H1 (cell line): ENCODE data around the gene MAS1. TPM values are rescaled to one million over a fixed set of nuclear protein-coding genes. Genes with fewer than 3 reads are reported as not detected.

Source experiments
- CTCF ChIA-PET: fragments of 300-600 bp; sonication (Branson Sonifier 250); formaldehyde crosslinking; loops from one replicate; lab custom pipeline; 2021; ENCODE audit not compliant: partially characterized antibody; lab: Charles Lee
- POLR2A ChIA-PET: fragments of 300-600 bp; sonication (Branson Sonifier 250); formaldehyde crosslinking; loops from one replicate; lab custom pipeline; 2021; ENCODE audit warnings: inconsistent platforms; ENCODE audit not compliant: partially characterized antibody; lab: Charles Lee
- DNase-seq, 2 experiments: peaks; one replicate each; pipeline versions ENCODE4 v3.0.0 to v3.0.0-alpha.2; 2010 to 2022; ENCODE audit warnings: low spot score in 2 of 2, low read depth in 1 of 2, mixed read lengths in 1 of 2
- FAIRE-seq: peaks from 2 replicates; lab custom pipeline; 2011; peaks lifted over from hg19 to GRCh38; lab: Jason Lieb, UNC
- H2AFZ ChIP-seq: 2 replicates; pipeline ENCODE4 v1.8.1; 2012; ENCODE audit warnings: low read length, inconsistent platforms
- H2AK5ac ChIP-seq: 2 replicates; pipeline ENCODE4 v1.6.1; 2013; ENCODE audit warnings: low read depth, low read length
- H2BK120ac ChIP-seq: replicated peaks from 2 replicates; pipeline ENCODE3; 2013; ENCODE audit warnings: low read depth, low read length, inconsistent platforms
- H2BK12ac ChIP-seq: 2 replicates; pipeline ENCODE4 v1.6.1; 2013; ENCODE audit warnings: low read depth, low read length
- H2BK15ac ChIP-seq: 2 replicates; pipeline ENCODE4 v1.6.1; 2013; ENCODE audit warnings: low read length
- H2BK20ac ChIP-seq: 2 replicates; pipeline ENCODE4 v1.6.1; 2013; ENCODE audit warnings: low read length
- H2BK5ac ChIP-seq: 2 replicates; pipeline ENCODE4 v1.6.1; 2013; ENCODE audit warnings: low read depth, low read length
- H3K14ac ChIP-seq: 2 replicates; pipeline ENCODE4 v1.6.1; 2013; ENCODE audit warnings: inconsistent platforms; ENCODE audit not compliant: insufficient read length
- H3K18ac ChIP-seq: 2 replicates; pipeline ENCODE4 v1.6.1; 2013; ENCODE audit warnings: low read length; ENCODE audit errors: extremely low read depth
- H3K23ac ChIP-seq: 2 replicates; pipeline ENCODE4 v1.6.1; 2013; ENCODE audit warnings: inconsistent platforms; ENCODE audit not compliant: insufficient read length
- H3K23me2 ChIP-seq: 2 replicates; pipeline ENCODE4 v1.6.1; 2013; ENCODE audit warnings: low read depth, low read length
- H3K27ac ChIP-seq: 2 replicates; pipeline ENCODE4 v1.6.1; 2011; ENCODE audit warnings: low read depth, low read length, inconsistent platforms
- H3K27me3 ChIP-seq, 4 experiments: replicated peaks in 1 of 4; 1 replicate in 1 of 4; 2 replicates in 3 of 4; pipeline versions ENCODE4 v1.6.1 to v1.8.1; 2011 to 2013; ENCODE audit warnings: low read length in 3 of 4, mild to moderate bottlenecking in 3 of 4, inconsistent platforms in 2 of 4, mixed read lengths in 2 of 4, moderate library complexity in 1 of 4; ENCODE audit not compliant: control insufficient read depth in 3 of 4, insufficient read depth in 3 of 4; ENCODE audit errors: extremely low read depth in 1 of 4
- H3K36me3 ChIP-seq, 4 experiments: 2 replicates each; pipeline versions ENCODE4 v1.6.1 to v1.8.1; 2011 to 2013; ENCODE audit warnings: mild to moderate bottlenecking in 4 of 4, low read length in 3 of 4, moderate library complexity in 2 of 4, control low read depth in 1 of 4, inconsistent platforms in 1 of 4; ENCODE audit not compliant: insufficient read depth in 4 of 4, control insufficient read depth in 2 of 4
- H3K4ac ChIP-seq: replicated peaks from 2 replicates; pipeline ENCODE3; 2013; ENCODE audit warnings: low read length, low read depth, mixed read lengths, inconsistent platforms; ENCODE audit not compliant: insufficient read length
- H3K4me1 ChIP-seq, 4 experiments: replicated peaks in 1 of 4; 1 replicate in 1 of 4; 2 replicates in 3 of 4; pipeline versions ENCODE4 v1.6.1 to v1.8.1; 2011 to 2013; ENCODE audit warnings: low read length in 3 of 4, inconsistent platforms in 2 of 4, mixed read lengths in 1 of 4; ENCODE audit not compliant: insufficient read depth in 4 of 4, control insufficient read depth in 3 of 4
- H3K4me2 ChIP-seq, 2 experiments: 2 replicates each; pipeline versions ENCODE4 v1.6.1 to v1.8.1; 2011 to 2013; ENCODE audit warnings: low read depth in 2 of 2, low read length in 2 of 2, control low read depth in 1 of 2, inconsistent platforms in 1 of 2, mild to moderate bottlenecking in 1 of 2; ENCODE audit not compliant: insufficient read depth in 1 of 2
- H3K4me3 ChIP-seq, 4 experiments: fragments of 200-600, 300-600 bp in 1 of 4; sonication (generic), shearing (Covaris generic), sonication (Bioruptor Twin) in 1 of 4; 2 replicates each; pipeline versions ENCODE4 v1.5.1 to v1.8.1; 2011 to 2016; ENCODE audit warnings: low read length in 4 of 4, low read depth in 3 of 4, control low read depth in 2 of 4, inconsistent platforms in 2 of 4, mild to moderate bottlenecking in 2 of 4, mixed read lengths in 1 of 4, moderate library complexity in 1 of 4; ENCODE audit not compliant: insufficient read depth in 2 of 4; ENCODE audit errors: extremely low read depth in 1 of 4
- H3K56ac ChIP-seq: replicated peaks from 2 replicates; pipeline ENCODE3; 2013; ENCODE audit warnings: low read depth, mild to moderate bottlenecking, mixed read lengths, low read length, inconsistent platforms; ENCODE audit not compliant: insufficient read length
- H3K79me1 ChIP-seq: 2 replicates; pipeline ENCODE4 v1.6.1; 2013; ENCODE audit warnings: low read depth, low read length, control low read depth
- H3K79me2 ChIP-seq, 2 experiments: 2 replicates each; pipeline versions ENCODE4 v1.6.1 to v1.8.1; 2012 to 2013; ENCODE audit warnings: low read length in 2 of 2, mild to moderate bottlenecking in 2 of 2, inconsistent platforms in 1 of 2; ENCODE audit not compliant: insufficient read depth in 2 of 2, control insufficient read depth in 1 of 2
- H3K9ac ChIP-seq, 4 experiments: replicated peaks in 1 of 4; 1 replicate in 1 of 4; 2 replicates in 3 of 4; pipeline versions ENCODE4 v1.6.1 to v1.8.1; 2011 to 2013; ENCODE audit warnings: low read depth in 3 of 4, low read length in 3 of 4, control low read depth in 2 of 4, mild to moderate bottlenecking in 2 of 4, moderate library complexity in 2 of 4, inconsistent platforms in 1 of 4; ENCODE audit errors: extremely low read depth in 1 of 4
- H3K9me3 ChIP-seq, 2 experiments: 2 replicates each; pipeline versions ENCODE4 v1.6.1 to v1.8.1; 2012 to 2013; ENCODE audit warnings: mild to moderate bottlenecking in 2 of 2, moderate library complexity in 2 of 2, control low read depth in 1 of 2, inconsistent platforms in 1 of 2, low read depth in 1 of 2, low read length in 1 of 2, mixed read lengths in 1 of 2; ENCODE audit not compliant: insufficient read depth in 2 of 2
- H4K20me1 ChIP-seq, 2 experiments: replicated peaks in 1 of 2; 2 replicates each; pipeline versions ENCODE3 to v1.8.1; 2011 to 2013; ENCODE audit warnings: inconsistent platforms in 2 of 2, low read length in 2 of 2, mild to moderate bottlenecking in 1 of 2; ENCODE audit not compliant: insufficient read depth in 2 of 2, control insufficient read depth in 1 of 2
- H4K5ac ChIP-seq: 2 replicates; pipeline ENCODE4 v1.6.1; 2013; ENCODE audit warnings: low read length, low read depth, mixed read lengths, inconsistent platforms; ENCODE audit not compliant: insufficient read length
- H4K8ac ChIP-seq: 2 replicates; pipeline ENCODE4 v1.8.0; 2013; ENCODE audit warnings: mild to moderate bottlenecking, moderate library complexity, low read length, inconsistent platforms; ENCODE audit not compliant: insufficient read depth; ENCODE audit errors: extremely low read depth
- H4K91ac ChIP-seq: replicated peaks from 2 replicates; pipeline ENCODE3; 2013; ENCODE audit warnings: low read length, mixed read lengths, inconsistent platforms; ENCODE audit not compliant: insufficient read length
- BACH1 ChIP-seq: IDR thresholded peaks from 2 replicates; pipeline ENCODE4 v1.6.1; 2012; ENCODE audit warnings: low read length, improper control_type of control experiment
- BCL11A ChIP-seq, 2 experiments: IDR thresholded peaks; one replicate each; pipeline ENCODE4 v1.6.1; 2011; ENCODE audit warnings: low read depth in 2 of 2, low read length in 2 of 2, mild to moderate bottlenecking in 2 of 2
- EGR1 ChIP-seq: IDR thresholded peaks from 2 replicates; pipeline ENCODE4 v1.6.1; 2011; ENCODE audit warnings: low read depth, low read length, borderline replicate concordance
- HDAC2 ChIP-seq, 2 experiments: fragments of 300-600 bp in 1 of 2; sonication (generic) in 1 of 2; IDR thresholded peaks; 2 replicates each; pipeline ENCODE4 v1.6.1; 2011 to 2012; ENCODE audit warnings: low read depth in 2 of 2, low read length in 2 of 2, mild to moderate bottlenecking in 2 of 2, moderate library complexity in 2 of 2, borderline replicate concordance in 1 of 2, inconsistent platforms in 1 of 2
- RAD21 ChIP-seq, 2 experiments: IDR thresholded peaks in 1 of 2; conservative IDR thresholded peaks in 1 of 2; 2 replicates each; pipeline ENCODE4 v1.6.1; 2011; ENCODE audit warnings: low read depth in 2 of 2, low read length in 2 of 2, improper control_type of control experiment in 1 of 2, inconsistent platforms in 1 of 2, mild to moderate bottlenecking in 1 of 2, moderate library complexity in 1 of 2
- SRF ChIP-seq: IDR thresholded peaks from 2 replicates; pipeline ENCODE4 v1.6.1; 2011; ENCODE audit warnings: mild to moderate bottlenecking, low read depth, low read length, moderate library complexity
- TAF1 ChIP-seq: IDR thresholded peaks from 2 replicates; pipeline ENCODE4 v1.6.1; 2011; ENCODE audit warnings: mild to moderate bottlenecking, low read depth, low read length
- WGBS, 2 experiments: shearing (Covaris generic) in 1 of 2; methylation state at CpG; one replicate each; pipeline versions ENCODE4 v1.1.6 to v1.1.7; 2013 to 2015; ENCODE audit warnings: low lambda C conversion rate in 2 of 2, mixed read lengths in 2 of 2, inconsistent platforms in 1 of 2, low coverage in 1 of 2, missing lambda C conversion rate in 1 of 2; ENCODE audit not compliant: insufficient replicate concordance in 2 of 2, insufficient coverage in 1 of 2, insufficient read length in 1 of 2; ENCODE audit errors: extremely low coverage in 1 of 2, missing lambda C conversion rate in 1 of 2; 5-methylcytosine and 5-hydroxymethylcytosine counted together
- polyA plus RNA-seq, 7 experiments: library from polyadenylated mRNA; depleted of rRNA in 3 of 7; stranded (reverse) in 5 of 7; unstranded in 2 of 7; fragments of >200 nt in 5 of 7; fragments of 200-250 nt in 2 of 7; gene quantifications; 1 replicate in 5 of 7; 2 replicates in 1 of 7; 4 replicates in 1 of 7; pipeline versions ENCODE4 v1.2.1 to v1.2.3, GENCODE V29; 2011 to 2013; ENCODE audit warnings: missing spikeins in 2 of 7, mixed read lengths in 2 of 7
- total RNA-seq: library from RNA; stranded (reverse); fragmentation: NEBNext Ultra II Directional; extraction: Animal tissue kit (Norgen Biotek cat#: 25700); gene quantifications from 2 replicates; pipeline ENCODE4 v1.2.1, GENCODE V29; 2021
- TF ChIP-seq, protein P1 (sequence below): IDR thresholded peaks from 2 replicates; pipeline ENCODE4 v1.6.1; 2012; ENCODE audit warnings: inconsistent platforms
- TF ChIP-seq, protein P2 (sequence below), 3 experiments: IDR thresholded peaks; 1 replicate in 2 of 3; 2 replicates in 1 of 3; pipeline versions ENCODE4 v1.5.1 to v1.6.1; 2011; ENCODE audit warnings: low read length in 3 of 3, mild to moderate bottlenecking in 3 of 3, inconsistent platforms in 2 of 3, low read depth in 1 of 3, moderate library complexity in 1 of 3; ENCODE audit not compliant: insufficient read depth in 1 of 3; ENCODE audit errors: control extremely low read depth in 1 of 3
- TF ChIP-seq, protein P3 (sequence below): IDR thresholded peaks from 2 replicates; pipeline ENCODE4 v1.6.1; 2011; ENCODE audit warnings: low read length, improper control_type of control experiment

The MAS1 gene
- total and polyA plus RNA-seq, 2 of the 8 experiments (the other 6 are each of a cell fraction or from before 2014, with no cell fraction given): 0.02 TPM; not detected in 1

DNA sequence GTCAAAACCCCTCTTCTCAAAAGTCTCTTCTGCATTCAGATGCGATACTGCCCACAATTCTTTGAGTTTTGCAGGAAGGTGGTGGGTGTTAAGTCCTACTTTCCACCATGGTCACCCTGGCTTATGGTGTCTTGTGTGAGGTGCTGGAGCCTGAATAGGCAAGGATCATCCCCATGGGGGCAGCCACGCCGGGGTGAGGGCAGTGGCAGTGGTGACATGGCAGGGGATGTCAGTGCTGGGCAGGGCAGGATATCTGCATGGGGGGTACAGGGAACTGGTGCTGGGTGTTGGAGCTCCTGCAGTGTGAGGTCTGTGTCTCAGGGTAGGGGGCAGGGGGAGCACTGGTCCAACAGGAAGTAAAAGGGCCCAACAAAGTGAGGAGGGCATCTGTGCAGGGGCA, 2.3 kb downstream of the MAS1 start:
- Histone ChIP-seq H3K18ac (no peak overlapping the region), H3K27me3 (no peaks in the 10 kb centered on the region), H2BK20ac (no peak overlapping the region), H3K9me3 (no peaks in the 10 kb centered on the region), H2AFZ (no peak overlapping the region), H3K9ac (no peak overlapping the region), H2BK15ac (no peak overlapping the region), H3K4me2 (no peak overlapping the region), H4K8ac (no peak overlapping the region), H3K14ac (no peak overlapping the region), H2BK120ac (no peak overlapping the region), H3K4me1 (no peaks in the 10 kb centered on the region), H4K91ac (no peak overlapping the region), H3K23me2 (no peaks in the 10 kb centered on the region), H3K4me3 (no peak overlapping the region), H2BK5ac (no peak overlapping the region), H3K27ac (no peak overlapping the region), H3K23ac (no peak overlapping the region), H2AK5ac (no peak overlapping the region), H2BK12ac (no peak overlapping the region), H4K5ac (no peak overlapping the region), H4K20me1 (no peaks in the 10 kb centered on the region), H3K79me1 (no peaks in the 10 kb centered on the region), H3K36me3 (no peaks in the 10 kb centered on the region), H3K4ac (no peak overlapping the region), H3K79me2 (no peaks in the 10 kb centered on the region), H3K56ac (no peak overlapping the region)
- DNase-seq (no peak), FAIRE-seq (no peak)
- CTCF ChIA-PET: no interaction called here
- POLR2A ChIA-PET: no interaction called here
- 97% methylated on average over 3 of the region's 3 CpGs; no CpG with 5 or more reads in 1 of the 2 experiments for WGBS, 2 experiments
- no peak for TF ChIP-seq BACH1
- TF ChIP-seq, protein P1, sequence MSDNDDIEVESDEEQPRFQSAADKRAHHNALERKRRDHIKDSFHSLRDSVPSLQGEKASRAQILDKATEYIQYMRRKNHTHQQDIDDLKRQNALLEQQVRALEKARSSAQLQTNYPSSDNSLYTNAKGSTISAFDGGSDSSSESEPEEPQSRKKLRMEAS: no peak
- no peak for TF ChIP-seq TAF1
- no peak for TF ChIP-seq EGR1
- TF ChIP-seq RAD21 (IDR thresholded peaks at IDR 0.05 in 1 of 2, conservative IDR thresholded peaks at IDR 0.05 in 1 of 2; ENCODE audit: low read depth in 2 of 2, low read length in 2 of 2): no peak
- TF ChIP-seq, protein P2, sequence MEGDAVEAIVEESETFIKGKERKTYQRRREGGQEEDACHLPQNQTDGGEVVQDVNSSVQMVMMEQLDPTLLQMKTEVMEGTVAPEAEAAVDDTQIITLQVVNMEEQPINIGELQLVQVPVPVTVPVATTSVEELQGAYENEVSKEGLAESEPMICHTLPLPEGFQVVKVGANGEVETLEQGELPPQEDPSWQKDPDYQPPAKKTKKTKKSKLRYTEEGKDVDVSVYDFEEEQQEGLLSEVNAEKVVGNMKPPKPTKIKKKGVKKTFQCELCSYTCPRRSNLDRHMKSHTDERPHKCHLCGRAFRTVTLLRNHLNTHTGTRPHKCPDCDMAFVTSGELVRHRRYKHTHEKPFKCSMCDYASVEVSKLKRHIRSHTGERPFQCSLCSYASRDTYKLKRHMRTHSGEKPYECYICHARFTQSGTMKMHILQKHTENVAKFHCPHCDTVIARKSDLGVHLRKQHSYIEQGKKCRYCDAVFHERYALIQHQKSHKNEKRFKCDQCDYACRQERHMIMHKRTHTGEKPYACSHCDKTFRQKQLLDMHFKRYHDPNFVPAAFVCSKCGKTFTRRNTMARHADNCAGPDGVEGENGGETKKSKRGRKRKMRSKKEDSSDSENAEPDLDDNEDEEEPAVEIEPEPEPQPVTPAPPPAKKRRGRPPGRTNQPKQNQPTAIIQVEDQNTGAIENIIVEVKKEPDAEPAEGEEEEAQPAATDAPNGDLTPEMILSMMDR (IDR thresholded peaks at IDR 0.05; ENCODE audit: control extremely low read depth in 1 of 3, insufficient read depth in 1 of 3, low read depth in 1 of 3, low read length in 3 of 3): no peak
- no peak for TF ChIP-seq BCL11A (IDR thresholded peaks at IDR 0.05; ENCODE audit: low read depth in 2 of 2, low read length in 2 of 2)
- TF ChIP-seq SRF: no peak
- no peak for TF ChIP-seq HDAC2 (IDR thresholded peaks at IDR 0.05; ENCODE audit: borderline replicate concordance in 1 of 2, low read depth in 2 of 2, low read length in 2 of 2)
- TF ChIP-seq, protein P3, sequence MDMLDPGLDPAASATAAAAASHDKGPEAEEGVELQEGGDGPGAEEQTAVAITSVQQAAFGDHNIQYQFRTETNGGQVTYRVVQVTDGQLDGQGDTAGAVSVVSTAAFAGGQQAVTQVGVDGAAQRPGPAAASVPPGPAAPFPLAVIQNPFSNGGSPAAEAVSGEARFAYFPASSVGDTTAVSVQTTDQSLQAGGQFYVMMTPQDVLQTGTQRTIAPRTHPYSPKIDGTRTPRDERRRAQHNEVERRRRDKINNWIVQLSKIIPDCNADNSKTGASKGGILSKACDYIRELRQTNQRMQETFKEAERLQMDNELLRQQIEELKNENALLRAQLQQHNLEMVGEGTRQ: no peak
